ENCODE measurements around the gene ADH7.
A peak's percentile ranks its signal among the peaks of the same experiment; 100 is the strongest.
"Not testable (repeated sequence)": the region's sequence is repeated elsewhere in the genome, so short reads cannot be mapped to it uniquely, and the experiment has no call there.

Gene ADH7

GRCh38 chr4:99415762-99416161 lies 19.4 kb downstream of the ADH7 start:
- DNase-seq (ENCODE audit: low read depth in 2 of 2) = not testable (repeated sequence)

DNA sequence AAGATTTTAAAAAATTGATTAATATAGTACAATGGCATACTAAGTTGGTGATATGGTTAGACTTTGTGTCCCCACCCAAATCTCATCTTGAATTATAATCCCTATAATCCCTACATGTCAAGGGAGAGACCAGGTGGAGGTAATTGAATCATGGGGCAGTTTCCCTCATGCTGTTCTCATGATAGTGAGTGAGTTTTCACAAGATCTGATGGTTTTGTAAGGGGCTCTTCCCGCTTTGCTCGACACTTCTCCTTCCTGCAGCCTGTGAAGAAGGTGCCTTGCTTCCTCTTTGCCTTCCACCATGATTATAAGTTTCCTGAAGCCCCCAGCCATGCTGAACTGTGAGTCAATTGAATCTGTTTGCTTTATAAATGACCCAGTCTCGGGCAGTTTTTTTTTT lies 20.2 kb downstream of the ADH7 start:
- not testable (repeated sequence) for DNase-seq (ENCODE audit: low read depth in 2 of 2)

- DNase-seq (ENCODE audit: low read depth in 2 of 2) = no peak
Measured at GRCh38 chr4:99414401-99414800, 20.7 kb downstream of the ADH7 start.

- no peak for DNase-seq (ENCODE audit: low read depth in 2 of 2)
Measured at GRCh38 chr4:99413140-99413539, 22.0 kb downstream of the ADH7 start.

DNA sequence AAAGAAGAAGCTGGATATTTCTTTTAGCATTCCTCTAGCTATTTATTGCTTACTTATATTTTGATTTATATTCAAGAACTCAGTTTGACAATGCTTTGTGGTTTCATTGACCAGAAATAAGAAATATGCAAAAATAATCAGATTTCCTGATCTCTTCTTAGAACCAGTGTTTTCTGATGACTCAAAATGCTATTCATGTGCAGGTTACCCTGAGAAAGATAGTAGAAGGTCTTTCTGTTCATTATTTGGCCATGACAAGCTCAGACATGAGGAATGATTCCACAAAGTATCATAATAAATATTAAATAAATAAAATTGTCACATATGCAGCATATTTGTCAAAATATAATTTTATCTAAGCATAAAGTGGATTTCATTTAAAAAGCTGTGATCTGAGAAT lies 24.1 kb downstream of the ADH7 start:
- DNase-seq (ENCODE audit: low read depth in 2 of 2) = no peak

GRCh38 chr4:99410075-99410474 lies 25.1 kb downstream of the ADH7 start:
- no peak for DNase-seq (ENCODE audit: low read depth in 2 of 2)

- no peak for DNase-seq (ENCODE audit: low read depth in 2 of 2)
Measured at GRCh38 chr4:99408346-99408745, 26.8 kb downstream of the ADH7 start.

- DNase-seq (ENCODE audit: low read depth in 2 of 2) = peak; percentile 4 to 38
Measured at GRCh38 chr4:99405433-99406115, 29.6 kb downstream of the ADH7 start.

DNA sequence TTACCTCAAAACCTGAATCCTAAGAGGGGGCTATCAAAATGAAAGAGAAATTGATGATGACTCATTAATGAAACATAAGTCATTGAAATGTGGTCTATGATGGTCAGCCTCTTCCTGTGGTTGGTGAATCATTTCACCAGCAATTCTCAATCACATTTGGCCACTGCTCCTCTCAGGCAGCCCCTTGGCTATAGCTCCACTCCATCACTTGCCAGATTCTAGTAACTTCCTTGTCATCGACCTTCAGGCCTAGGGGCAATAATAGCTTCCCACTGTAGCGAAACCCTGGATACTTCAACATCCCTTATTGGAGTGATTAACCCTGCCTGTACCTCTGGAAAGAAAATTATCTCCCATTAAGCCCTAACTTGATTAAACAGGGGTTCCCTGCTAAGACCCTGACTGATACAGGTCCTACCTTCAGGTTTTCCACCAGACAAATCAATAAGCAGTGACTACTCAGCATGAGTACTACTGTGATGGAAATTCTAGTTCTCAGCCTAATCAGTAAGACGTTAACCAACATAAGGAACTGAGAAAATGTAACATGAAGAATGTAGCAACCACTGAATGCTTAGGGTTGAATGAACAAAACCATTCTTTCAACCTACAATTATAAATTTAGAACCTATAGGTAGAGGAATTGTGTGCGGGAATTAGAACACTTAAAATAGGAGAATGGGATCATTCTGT lies 30.4 kb downstream of the ADH7 start:
- no peak for DNase-seq (ENCODE audit: low read depth in 2 of 2)

- no peak for DNase-seq (ENCODE audit: low read depth in 2 of 2)
Measured at GRCh38 chr4:99403380-99404184, 31.6 kb downstream of the ADH7 start.

GRCh38 chr4:99402765-99403164 lies 32.4 kb downstream of the ADH7 start:
- DNase-seq (ENCODE audit: low read depth in 2 of 2) = no peak

DNA sequence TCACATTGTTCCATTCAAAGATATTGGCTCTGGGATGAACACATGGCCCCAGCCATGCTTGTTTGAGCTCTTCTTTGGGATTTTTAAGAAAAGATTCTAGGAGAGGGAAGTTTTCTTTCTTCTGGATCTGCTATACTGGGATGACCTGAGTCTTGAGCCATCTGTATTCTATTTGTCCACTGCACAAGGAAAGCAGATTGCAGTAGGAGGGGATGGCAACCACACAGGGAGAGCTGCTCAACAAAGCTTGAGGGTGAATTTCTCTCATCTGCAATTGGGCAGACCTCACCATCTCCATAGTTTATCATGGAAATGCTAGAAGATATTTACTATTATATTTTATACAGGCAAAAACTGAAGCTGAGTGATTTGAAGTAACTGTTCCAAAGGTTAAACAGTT lies 34.3 kb downstream of the ADH7 start:
- no peak for DNase-seq (ENCODE audit: low read depth in 2 of 2)

GRCh38 chr4:99399017-99399416 lies 36.1 kb downstream of the ADH7 start:
- DNase-seq (ENCODE audit: low read depth in 2 of 2) = no peak

DNA sequence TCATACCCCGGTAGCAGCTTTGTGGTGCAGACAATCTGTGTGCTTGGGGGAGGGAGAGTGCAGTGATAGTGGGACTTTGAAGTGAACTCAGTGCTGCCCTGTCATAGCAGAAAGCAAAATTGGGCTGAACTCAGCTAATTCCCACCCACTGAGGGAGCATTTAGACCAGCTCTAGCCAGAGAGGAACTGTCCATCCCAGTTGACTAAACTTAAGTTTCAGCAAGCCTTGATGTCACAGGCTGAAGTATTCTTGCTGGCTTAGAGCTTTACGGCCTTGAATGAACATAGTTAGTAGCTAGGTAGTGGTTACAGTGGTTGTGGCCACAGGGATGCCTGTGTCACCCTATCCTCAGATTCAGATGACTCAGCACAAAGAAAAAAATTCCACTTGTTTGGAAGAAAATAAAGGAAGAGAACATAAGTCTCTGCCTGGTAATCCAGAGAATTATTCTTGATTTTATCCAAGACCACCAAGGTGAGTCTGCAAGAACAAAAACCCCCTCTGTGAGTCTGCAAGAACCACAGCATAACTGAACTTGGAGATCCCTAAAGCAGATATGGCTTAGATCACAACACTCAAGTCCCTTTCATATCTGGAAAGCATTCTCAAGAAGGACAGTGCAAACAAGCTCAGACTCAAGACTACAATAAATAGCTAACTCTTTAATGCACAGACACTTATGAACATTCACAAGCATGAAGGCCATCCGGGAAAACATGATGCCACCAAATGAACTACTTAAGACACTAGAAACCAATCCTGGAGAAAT lies 39.4 kb downstream of the ADH7 start:
- DNase-seq (ENCODE audit: low read depth in 2 of 2) = no peak

GRCh38 chr4:99394896-99395295 lies 40.2 kb downstream of the ADH7 start:
- DNase-seq (ENCODE audit: low read depth in 2 of 2) = no peak

DNA sequence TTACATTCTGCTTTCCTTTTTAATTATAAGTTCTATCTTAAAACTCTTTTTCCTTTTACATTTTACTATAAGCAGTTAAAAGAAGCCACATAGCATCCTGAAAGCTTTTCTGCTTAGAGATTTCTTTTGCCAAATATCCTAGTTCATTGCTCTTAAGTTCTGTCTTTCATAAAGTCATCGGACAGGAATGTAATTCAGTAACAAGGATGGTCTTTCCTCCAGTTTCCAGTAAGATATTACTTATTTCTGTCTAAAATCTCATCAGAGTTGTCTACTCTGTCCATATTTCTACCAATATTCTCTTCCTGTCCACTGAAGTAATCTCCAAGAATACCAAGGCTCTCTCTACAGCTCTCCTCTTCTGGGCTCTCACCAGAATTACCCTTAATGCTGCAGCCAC lies 45.1 kb downstream of the ADH7 start:
- no peak for DNase-seq (ENCODE audit: low read depth in 2 of 2)

DNA sequence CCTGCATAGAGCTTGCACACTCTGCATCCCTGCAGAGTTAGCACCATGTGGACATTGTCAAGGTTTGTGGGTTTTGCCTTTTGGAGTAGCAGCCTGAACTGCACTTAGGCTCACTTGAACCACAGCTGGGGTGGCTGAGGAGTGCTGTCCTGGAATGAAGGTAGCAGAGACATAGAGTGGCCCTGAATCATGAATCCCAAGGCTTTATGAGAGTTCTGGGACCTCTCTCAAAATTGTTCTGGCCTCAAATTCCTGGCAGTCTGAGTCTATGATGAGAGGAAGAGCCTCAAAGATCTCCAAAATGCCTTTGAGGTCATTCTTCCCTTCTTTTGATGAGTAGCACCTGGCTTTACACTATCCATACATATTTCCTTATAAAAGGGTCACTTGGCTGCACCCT lies 45.5 kb downstream of the ADH7 start:
- DNase-seq (ENCODE audit: low read depth in 2 of 2) = no peak

DNA sequence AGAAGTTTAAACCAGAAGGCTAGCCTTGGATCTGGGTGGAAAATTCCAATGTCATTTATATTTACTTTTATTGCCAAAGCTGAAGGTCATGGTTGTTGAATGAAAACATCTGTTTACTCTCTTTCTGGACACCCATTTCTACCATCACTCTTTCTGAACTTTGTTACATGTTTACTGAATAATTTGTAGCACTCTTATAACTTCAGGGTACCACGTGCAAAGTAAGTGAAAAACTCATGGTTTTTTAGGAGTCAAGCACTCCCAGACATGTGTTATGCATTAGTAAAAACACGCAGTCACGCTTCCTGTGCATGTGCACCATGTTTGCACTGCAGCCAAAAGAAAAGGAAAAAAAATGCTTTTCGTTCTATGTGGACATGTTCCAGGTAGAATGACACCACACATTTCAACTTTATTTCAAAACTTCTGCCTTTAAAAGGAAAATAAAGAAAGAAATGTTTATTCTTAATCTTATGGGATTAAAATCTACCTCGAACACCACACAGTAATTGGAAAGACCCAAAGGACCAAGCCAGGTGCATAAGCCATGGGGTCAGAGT lies 51.2 kb downstream of the ADH7 start:
- no peak for DNase-seq (ENCODE audit: low read depth in 2 of 2)

- no peak for DNase-seq (ENCODE audit: low read depth in 2 of 2)
Measured at GRCh38 chr4:99383399-99383798, 51.7 kb downstream of the ADH7 start.

- DNase-seq (ENCODE audit: low read depth in 2 of 2) = no peak
Measured at GRCh38 chr4:99382745-99383360, 52.3 kb downstream of the ADH7 start.

DNA sequence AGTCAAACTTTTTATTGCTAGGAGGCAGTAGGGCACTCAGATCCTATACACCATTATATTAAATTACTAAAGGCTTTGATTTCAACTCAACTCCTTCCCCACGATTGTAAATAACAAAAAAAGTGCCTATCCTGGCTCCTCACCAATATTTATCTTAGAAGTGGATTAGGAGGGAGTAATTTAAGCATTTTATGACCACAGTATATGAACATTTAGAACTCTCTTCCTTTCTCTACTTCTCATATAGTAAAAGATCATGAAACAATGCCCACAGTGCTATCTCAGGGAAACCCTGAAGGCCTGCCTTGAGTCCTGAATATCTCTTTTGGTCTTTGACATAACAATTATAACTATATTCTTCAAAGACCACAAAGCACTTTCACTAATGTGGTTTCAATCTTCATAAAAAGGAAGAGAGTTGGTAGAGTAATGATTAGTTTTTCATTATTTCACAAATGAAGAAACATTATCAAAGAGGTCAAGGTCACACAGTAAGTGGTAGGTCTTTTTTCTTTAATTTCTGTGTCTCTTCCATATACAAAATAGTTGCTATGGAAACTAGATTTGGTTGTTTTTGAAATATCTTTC lies 53.5 kb downstream of the ADH7 start:
- DNase-seq (ENCODE audit: low read depth in 2 of 2) = no peak
